Spleen (tissue), 7 donors: ENCODE measurements around the gene STRBP.

Source experiments
- POLR2A ChIP-seq, 3 donors: fragments of 450-650 bp; IDR thresholded peaks; one replicate each; pipeline ENCODE4 v1.5.1; 2017; ENCODE audit warnings: antibody characterized with exemption in 3 of 3, mild to moderate bottlenecking in 1 of 3
- TF ChIP-seq, protein P1 (sequence below), 11 experiments: fragments of 200-600 bp in 7 of 11; fragments of 450-650 bp in 4 of 11; sonication (generic) in 4 of 11; IDR thresholded peaks in 8 of 11; conservative IDR thresholded peaks in 3 of 11; 1 replicate in 7 of 11; 2 replicates in 4 of 11; pipeline versions ENCODE4 v1.4.0 to v1.8.0; 2016 to 2021; ENCODE audit warnings: antibody characterized with exemption in 11 of 11, inconsistent platforms in 4 of 11, mild to moderate bottlenecking in 1 of 11
- donor health status: DM: no; HTN: no; CAD: no; lungs with moderate emphysema.
- donor health status: DM: no; HTN: no; CAD: no.
- donor health status: DM: no; HTN: no; CAD: no.

DNA sequence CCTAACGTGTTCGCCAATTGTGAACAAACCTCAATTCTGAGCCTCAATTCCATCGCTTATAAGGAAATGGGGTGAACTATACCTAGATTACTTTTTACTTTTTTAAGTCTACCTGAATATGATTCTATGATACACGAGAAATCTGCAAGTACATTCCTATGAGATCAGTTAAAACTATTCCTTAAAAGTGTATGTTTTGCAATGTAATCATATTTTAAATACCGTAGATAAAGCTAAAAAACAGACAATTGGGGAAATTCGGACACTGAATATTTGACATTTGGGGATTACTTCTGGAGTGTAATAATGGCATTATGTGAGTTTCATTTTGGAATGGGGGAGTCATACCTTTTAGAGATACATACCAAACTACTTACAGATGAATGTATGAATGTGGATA lies 62.3 kb downstream of the STRBP start:
- TF ChIP-seq, protein P1, sequence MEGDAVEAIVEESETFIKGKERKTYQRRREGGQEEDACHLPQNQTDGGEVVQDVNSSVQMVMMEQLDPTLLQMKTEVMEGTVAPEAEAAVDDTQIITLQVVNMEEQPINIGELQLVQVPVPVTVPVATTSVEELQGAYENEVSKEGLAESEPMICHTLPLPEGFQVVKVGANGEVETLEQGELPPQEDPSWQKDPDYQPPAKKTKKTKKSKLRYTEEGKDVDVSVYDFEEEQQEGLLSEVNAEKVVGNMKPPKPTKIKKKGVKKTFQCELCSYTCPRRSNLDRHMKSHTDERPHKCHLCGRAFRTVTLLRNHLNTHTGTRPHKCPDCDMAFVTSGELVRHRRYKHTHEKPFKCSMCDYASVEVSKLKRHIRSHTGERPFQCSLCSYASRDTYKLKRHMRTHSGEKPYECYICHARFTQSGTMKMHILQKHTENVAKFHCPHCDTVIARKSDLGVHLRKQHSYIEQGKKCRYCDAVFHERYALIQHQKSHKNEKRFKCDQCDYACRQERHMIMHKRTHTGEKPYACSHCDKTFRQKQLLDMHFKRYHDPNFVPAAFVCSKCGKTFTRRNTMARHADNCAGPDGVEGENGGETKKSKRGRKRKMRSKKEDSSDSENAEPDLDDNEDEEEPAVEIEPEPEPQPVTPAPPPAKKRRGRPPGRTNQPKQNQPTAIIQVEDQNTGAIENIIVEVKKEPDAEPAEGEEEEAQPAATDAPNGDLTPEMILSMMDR (IDR thresholded peaks at IDR 0.05 in 8 of 11, conservative IDR thresholded peaks at IDR 0.05 in 3 of 11) = no peak
- TF ChIP-seq POLR2A (IDR thresholded peaks at IDR 0.05) = no peak
